ENCODE data around the gene DUSP14. TPM values are rescaled to one million over a fixed set of nuclear protein-coding genes. Genes with fewer than 3 reads are reported as not detected.

The DUSP14 gene
- total and polyA plus RNA-seq, 9 of the 15 experiments (the other 6 are each of a cell fraction or from before 2014, with no cell fraction given), result 20.2 to 74.0 (median 31.8) TPM

DNA sequence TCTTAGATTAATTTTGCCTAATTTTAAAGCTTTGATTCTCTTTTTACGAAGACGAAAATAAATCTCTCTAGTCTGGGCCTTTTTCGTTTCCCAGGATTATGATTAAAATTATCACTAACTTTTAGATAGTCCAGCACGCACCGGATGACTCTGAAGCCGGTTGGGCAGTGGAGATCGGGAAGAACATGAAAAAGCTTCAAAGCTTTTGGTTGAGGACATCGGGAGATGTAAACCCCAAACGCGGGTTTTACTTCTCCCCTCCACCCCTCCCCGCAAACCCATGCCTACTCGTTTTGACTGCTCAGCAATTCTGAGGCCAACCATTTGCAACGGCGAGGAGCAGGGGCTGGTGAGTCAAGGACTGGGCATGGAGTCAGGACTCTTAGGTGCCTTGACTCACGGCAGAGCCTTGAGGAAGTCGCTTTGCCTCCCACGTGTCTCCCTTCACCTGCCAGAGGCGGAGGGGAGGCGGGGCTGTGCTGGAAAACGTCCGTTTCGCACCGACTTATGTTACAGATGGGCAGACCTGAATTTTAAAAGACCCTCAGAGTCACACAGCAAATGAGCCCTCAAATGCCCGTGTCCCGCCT lies 989 bp upstream of the DUSP14 start (continued):
- TF ChIP-seq, protein P1, sequence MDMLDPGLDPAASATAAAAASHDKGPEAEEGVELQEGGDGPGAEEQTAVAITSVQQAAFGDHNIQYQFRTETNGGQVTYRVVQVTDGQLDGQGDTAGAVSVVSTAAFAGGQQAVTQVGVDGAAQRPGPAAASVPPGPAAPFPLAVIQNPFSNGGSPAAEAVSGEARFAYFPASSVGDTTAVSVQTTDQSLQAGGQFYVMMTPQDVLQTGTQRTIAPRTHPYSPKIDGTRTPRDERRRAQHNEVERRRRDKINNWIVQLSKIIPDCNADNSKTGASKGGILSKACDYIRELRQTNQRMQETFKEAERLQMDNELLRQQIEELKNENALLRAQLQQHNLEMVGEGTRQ (CRISPR knock-in tag; IDR thresholded peaks at IDR 0.05), result peak; percentile 39
- no peak for TF ChIP-seq SAFB2 (IDR thresholded peaks at IDR 0.05; ENCODE audit: borderline replicate concordance, low read depth, low read length, severe bottlenecking)
- peak; percentile 20; the same call in 1 of the 2 replicates for TF ChIP-seq JUND (IDR thresholded peaks at IDR 0.05; ENCODE audit: borderline replicate concordance, low read depth, low read length)
- TF ChIP-seq JUND (tag; IDR thresholded peaks at IDR 0.05; ENCODE audit: borderline replicate concordance, low read depth, low read length), result no peak
- TF ChIP-seq MYNN (IDR thresholded peaks at IDR 0.05), result 0 out of 2 replicates have a peak, but pooled peaks have one; percentile 22
- TF ChIP-seq MYNN (CRISPR knock-in tag; IDR thresholded peaks at IDR 0.05), result no peak
- TF ChIP-seq ZNF316 (IDR thresholded peaks at IDR 0.05), result peak; percentile 97
- peak in 1 of 2 experiments; percentile 67; a peak in 1 of 4 replicates for TF ChIP-seq HDAC1 (IDR thresholded peaks at IDR 0.05)
- no peak for TF ChIP-seq SMARCB1 (IDR thresholded peaks at IDR 0.05; ENCODE audit: insufficient read length, low read depth)
- TF ChIP-seq RBBP5 (IDR thresholded peaks at IDR 0.05; ENCODE audit: borderline replicate concordance, insufficient read depth, low read length, poor library complexity, severe bottlenecking), result no peak
- no peak for TF ChIP-seq CAMTA2 (CRISPR knock-in tag; conservative IDR thresholded peaks at IDR 0.05)
- TF ChIP-seq ZEB2 (IDR thresholded peaks at IDR 0.05), result no peak
- TF ChIP-seq FOSL1 (tag; conservative IDR thresholded peaks at IDR 0.05), result peak; percentile 28; the same call in 1 of the 2 replicates
- no peak for TF ChIP-seq PML (IDR thresholded peaks at IDR 0.05; ENCODE audit: low read length)
- TF ChIP-seq POLR2B (IDR thresholded peaks at IDR 0.05; ENCODE audit: low read depth, partially characterized antibody), result no peak
- TF ChIP-seq, protein P2, sequence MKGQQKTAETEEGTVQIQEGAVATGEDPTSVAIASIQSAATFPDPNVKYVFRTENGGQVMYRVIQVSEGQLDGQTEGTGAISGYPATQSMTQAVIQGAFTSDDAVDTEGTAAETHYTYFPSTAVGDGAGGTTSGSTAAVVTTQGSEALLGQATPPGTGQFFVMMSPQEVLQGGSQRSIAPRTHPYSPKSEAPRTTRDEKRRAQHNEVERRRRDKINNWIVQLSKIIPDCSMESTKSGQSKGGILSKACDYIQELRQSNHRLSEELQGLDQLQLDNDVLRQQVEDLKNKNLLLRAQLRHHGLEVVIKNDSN (CRISPR knock-in tag; IDR thresholded peaks at IDR 0.05), result peak; percentile 46
- TF ChIP-seq SPI1 (IDR thresholded peaks at IDR 0.05; ENCODE audit: borderline replicate concordance, low read depth, low read length), result 0 out of 2 replicates have a peak, but pooled peaks have one; percentile 40
- no peak for TF ChIP-seq PYGO2 (tag; IDR thresholded peaks at IDR 0.05)
- TF ChIP-seq GABPA (tag; conservative IDR thresholded peaks at IDR 0.05; ENCODE audit: low read depth), result 0 out of 2 replicates have a peak, but pooled peaks have one; percentile 8
- TF ChIP-seq CREB1 (IDR thresholded peaks at IDR 0.05), result no peak
- TF ChIP-seq CREB1 (CRISPR knock-in tag; IDR thresholded peaks at IDR 0.05), result no peak
- 0 out of 4 replicates have a peak, but pooled peaks of 1 of the 2 experiments have one; percentile 3 for TF ChIP-seq KDM1A (IDR thresholded peaks at IDR 0.05)
- TF ChIP-seq EP400 (IDR thresholded peaks at IDR 0.05), result 0 out of 2 replicates have a peak, but pooled peaks have one; percentile 28
- TF ChIP-seq ZBTB8A (IDR thresholded peaks at IDR 0.05; ENCODE audit: partially characterized antibody), result no peak
- TF ChIP-seq, protein P3, sequence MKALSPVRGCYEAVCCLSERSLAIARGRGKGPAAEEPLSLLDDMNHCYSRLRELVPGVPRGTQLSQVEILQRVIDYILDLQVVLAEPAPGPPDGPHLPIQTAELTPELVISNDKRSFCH (CRISPR knock-in tag; IDR thresholded peaks at IDR 0.05), result no peak
- TF ChIP-seq, protein P3 (tag; IDR thresholded peaks at IDR 0.05), result no peak
- no peak for TF ChIP-seq ZNF41 (CRISPR knock-in tag; conservative IDR thresholded peaks at IDR 0.05)
- 0 out of 4 replicates have a peak, but pooled peaks have one; percentile 10 to 24 for TF ChIP-seq SIN3A (IDR thresholded peaks at IDR 0.05; ENCODE audit: borderline replicate concordance in 2 of 2, control insufficient read depth in 1 of 2, low read depth in 2 of 2, low read length in 2 of 2)
- TF ChIP-seq ZNF717 (CRISPR knock-in tag; IDR thresholded peaks at IDR 0.05), result no peak
- TF ChIP-seq SIRT6 (IDR thresholded peaks at IDR 0.05; ENCODE audit: low read depth, low read length), result no peak
